Measurements from ENCODE around the gene ALDOB.

The ALDOB gene

GRCh38 chr9:101472891-101473290 is 37.3 kb upstream of the ALDOB start:
- Histone ChIP-seq H3K27ac (no peak overlapping the region), H3K9me3 (ENCODE audit: control insufficient read depth, low read length) (no peaks in the 10 kb centered on the region), H3K79me2 (no peaks in the 10 kb centered on the region), H3K4me1 (no peaks in the 10 kb centered on the region), H3K4me2 (ENCODE audit: low read length) (no peak overlapping the region), H3K36me3 (ENCODE audit: control insufficient read depth, insufficient read depth, low read length) (no peaks in the 10 kb centered on the region), H3K9ac (no peak overlapping the region), H2AFZ (no peak overlapping the region), H3K27me3 (ENCODE audit: control insufficient read depth, insufficient read depth, low read length) (no peaks in the 10 kb centered on the region), H3K4me3 (ENCODE audit: low read depth, low read length) (no peak overlapping the region)
- TF ChIP-seq, protein P1, sequence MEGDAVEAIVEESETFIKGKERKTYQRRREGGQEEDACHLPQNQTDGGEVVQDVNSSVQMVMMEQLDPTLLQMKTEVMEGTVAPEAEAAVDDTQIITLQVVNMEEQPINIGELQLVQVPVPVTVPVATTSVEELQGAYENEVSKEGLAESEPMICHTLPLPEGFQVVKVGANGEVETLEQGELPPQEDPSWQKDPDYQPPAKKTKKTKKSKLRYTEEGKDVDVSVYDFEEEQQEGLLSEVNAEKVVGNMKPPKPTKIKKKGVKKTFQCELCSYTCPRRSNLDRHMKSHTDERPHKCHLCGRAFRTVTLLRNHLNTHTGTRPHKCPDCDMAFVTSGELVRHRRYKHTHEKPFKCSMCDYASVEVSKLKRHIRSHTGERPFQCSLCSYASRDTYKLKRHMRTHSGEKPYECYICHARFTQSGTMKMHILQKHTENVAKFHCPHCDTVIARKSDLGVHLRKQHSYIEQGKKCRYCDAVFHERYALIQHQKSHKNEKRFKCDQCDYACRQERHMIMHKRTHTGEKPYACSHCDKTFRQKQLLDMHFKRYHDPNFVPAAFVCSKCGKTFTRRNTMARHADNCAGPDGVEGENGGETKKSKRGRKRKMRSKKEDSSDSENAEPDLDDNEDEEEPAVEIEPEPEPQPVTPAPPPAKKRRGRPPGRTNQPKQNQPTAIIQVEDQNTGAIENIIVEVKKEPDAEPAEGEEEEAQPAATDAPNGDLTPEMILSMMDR (IDR thresholded peaks at IDR 0.05) = no peak

DNA sequence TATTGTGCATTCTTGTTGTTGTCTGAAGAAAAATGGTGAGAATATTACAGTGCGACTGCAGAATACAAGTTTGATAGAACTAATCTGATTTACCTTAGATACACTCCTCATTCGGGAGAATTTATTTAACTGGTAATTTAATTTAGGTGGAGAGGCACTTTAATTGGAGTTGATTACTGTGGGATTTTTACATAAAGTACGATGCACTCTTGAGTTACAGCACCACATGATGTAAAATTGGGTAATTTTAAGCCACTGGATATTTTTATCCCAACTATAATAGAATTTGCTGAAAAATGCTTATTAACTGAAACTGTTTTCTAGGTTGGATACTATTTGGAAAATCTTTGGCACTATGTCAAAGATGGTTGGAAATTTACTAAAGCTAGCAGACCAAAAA is 35.4 kb upstream of the ALDOB start:
- H3K36me3 ChIP-seq (ENCODE audit: control insufficient read depth, insufficient read depth, low read length) = no peaks in the 10 kb centered on the region
- H3K4me3 ChIP-seq (ENCODE audit: low read depth, low read length) = no peak overlapping the region
- H3K27me3 ChIP-seq (ENCODE audit: control insufficient read depth, insufficient read depth, low read length) = no peaks in the 10 kb centered on the region
- no peaks in the 10 kb centered on the region for H3K79me2 ChIP-seq
- H3K4me1 ChIP-seq = no peaks in the 10 kb centered on the region
- no peak overlapping the region for H3K4me2 ChIP-seq (ENCODE audit: low read length)
- no peaks in the 10 kb centered on the region for H3K9me3 ChIP-seq (ENCODE audit: control insufficient read depth, low read length)
- TF ChIP-seq, protein P1 (IDR thresholded peaks at IDR 0.05) = no peak
- no peak overlapping the region for H2AFZ ChIP-seq
- H3K9ac ChIP-seq = no peak overlapping the region
- no peak overlapping the region for H3K27ac ChIP-seq

DNA sequence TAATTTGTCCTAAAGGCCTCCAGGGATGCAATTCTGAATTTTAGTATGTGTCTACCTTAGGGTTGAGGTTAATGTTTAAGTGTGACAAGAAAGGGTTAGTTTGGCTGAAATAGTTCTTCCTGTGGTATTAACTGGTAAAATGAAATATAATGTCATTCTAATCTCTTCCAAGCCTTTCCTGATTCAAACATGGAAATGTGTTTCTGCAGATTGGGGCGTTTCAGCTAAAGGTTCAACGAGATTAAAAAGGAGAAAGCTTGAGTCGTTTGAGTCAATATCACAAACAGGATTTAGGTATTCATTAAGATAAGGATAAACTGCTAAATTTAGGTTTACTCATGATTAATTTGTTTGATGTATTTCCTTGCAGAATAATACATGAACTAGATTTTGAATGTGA is 34.4 kb upstream of the ALDOB start:
- Histone ChIP-seq H3K27me3 (ENCODE audit: control insufficient read depth, insufficient read depth, low read length) (no peaks in the 10 kb centered on the region), H3K9me3 (ENCODE audit: control insufficient read depth, low read length) (no peaks in the 10 kb centered on the region), H3K9ac (no peak overlapping the region), H3K4me1 (no peaks in the 10 kb centered on the region), H3K36me3 (ENCODE audit: control insufficient read depth, insufficient read depth, low read length) (no peaks in the 10 kb centered on the region), H3K27ac (no peak overlapping the region), H3K4me2 (ENCODE audit: low read length) (no peak overlapping the region), H2AFZ (no peak overlapping the region), H3K79me2 (no peaks in the 10 kb centered on the region), H3K4me3 (ENCODE audit: low read depth, low read length) (no peak overlapping the region)
- TF ChIP-seq, protein P1 (IDR thresholded peaks at IDR 0.05) = no peak

DNA sequence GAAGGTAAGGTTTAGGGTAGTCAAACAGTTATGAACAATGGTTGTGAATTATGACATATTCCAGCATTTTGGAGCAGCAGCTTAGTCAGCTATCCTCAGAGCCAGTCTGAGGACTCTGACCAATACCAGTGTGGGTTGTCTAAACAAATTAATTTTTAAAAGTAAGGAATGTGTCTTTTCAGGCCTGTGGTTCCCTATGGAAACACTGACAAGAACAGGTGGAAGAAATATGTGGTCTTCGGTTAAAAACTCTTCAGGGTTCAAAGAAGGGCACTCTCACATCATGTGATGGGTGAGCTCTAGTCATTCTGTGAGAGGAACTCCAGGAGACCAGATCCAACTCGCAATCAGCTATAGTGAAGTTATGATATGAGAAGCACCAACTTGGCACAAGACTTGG is 33.5 kb upstream of the ALDOB start:
- Histone ChIP-seq H3K27ac (no peak overlapping the region), H2AFZ (no peak overlapping the region), H3K9ac (no peak overlapping the region), H3K79me2 (no peaks in the 10 kb centered on the region), H3K4me2 (ENCODE audit: low read length) (no peak overlapping the region), H3K36me3 (ENCODE audit: control insufficient read depth, insufficient read depth, low read length) (no peaks in the 10 kb centered on the region), H3K4me1 (no peaks in the 10 kb centered on the region), H3K27me3 (ENCODE audit: control insufficient read depth, insufficient read depth, low read length) (no peaks in the 10 kb centered on the region), H3K4me3 (ENCODE audit: low read depth, low read length) (no peak overlapping the region), H3K9me3 (ENCODE audit: control insufficient read depth, low read length) (no peaks in the 10 kb centered on the region)
- TF ChIP-seq, protein P1 (IDR thresholded peaks at IDR 0.05) = no peak

DNA sequence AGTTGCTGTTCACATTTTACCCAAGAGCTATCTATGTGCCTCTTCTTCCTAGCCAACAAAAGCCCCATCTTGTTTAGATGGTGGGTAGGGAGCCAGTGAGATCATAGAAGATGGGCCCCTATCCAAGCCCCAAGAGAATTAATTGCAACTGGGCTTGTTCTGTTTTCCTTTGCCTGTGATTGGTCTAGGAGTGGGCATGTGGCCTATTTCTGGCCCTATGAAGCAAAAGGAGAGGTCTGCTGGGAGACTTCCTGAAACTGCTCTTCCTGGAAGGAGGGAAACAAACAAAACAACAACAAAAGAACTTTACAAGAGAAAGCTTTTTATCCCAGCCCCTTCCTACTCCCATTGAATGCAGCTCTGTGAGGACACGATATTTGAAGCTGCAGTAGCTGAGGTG is 32.5 kb upstream of the ALDOB start:
- H3K79me2 ChIP-seq = no peaks in the 10 kb centered on the region
- H2AFZ ChIP-seq = no peak overlapping the region
- H3K4me2 ChIP-seq (ENCODE audit: low read length) = no peak overlapping the region
- H3K4me3 ChIP-seq (ENCODE audit: low read depth, low read length) = no peak overlapping the region
- H3K27me3 ChIP-seq (ENCODE audit: control insufficient read depth, insufficient read depth, low read length) = no peaks in the 10 kb centered on the region
- no peak overlapping the region for H3K27ac ChIP-seq
- TF ChIP-seq, protein P1 (IDR thresholded peaks at IDR 0.05) = no peak
- H3K9me3 ChIP-seq (ENCODE audit: control insufficient read depth, low read length) = no peaks in the 10 kb centered on the region
- no peaks in the 10 kb centered on the region for H3K36me3 ChIP-seq (ENCODE audit: control insufficient read depth, insufficient read depth, low read length)
- no peak overlapping the region for H3K9ac ChIP-seq
- H3K4me1 ChIP-seq = no peaks in the 10 kb centered on the region

Data from parathyroid adenoma (tissue), 2 donors.